ENCODE results near the gene TRAPPC11. TPM values are rescaled to one million over a fixed set of nuclear protein-coding genes. Genes with fewer than 3 reads are reported as not detected.

Gene TRAPPC11
- total RNA-seq, 4 donors from 2014 or later: 67.8 to 99.4 (median 83.9) TPM

DNA sequence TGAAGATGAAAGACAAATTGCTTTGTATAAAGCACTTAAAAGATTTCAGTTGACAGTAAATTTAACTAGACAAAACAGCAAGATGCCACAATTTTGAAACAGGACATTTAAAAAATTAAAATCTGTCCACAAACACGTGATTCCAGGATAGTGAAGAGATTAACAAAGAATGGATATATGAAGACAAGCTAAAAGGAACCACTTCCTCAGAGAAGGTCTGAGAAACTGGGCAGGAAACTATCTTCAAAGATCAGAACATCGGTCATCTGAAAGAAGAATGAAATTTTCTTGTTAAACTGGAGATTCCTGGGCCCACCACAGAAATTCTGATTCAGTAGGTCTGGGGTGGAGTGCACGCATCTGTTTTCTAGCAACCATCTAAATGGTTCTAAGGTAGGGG lies 1.5 kb upstream of the TRAPPC11 start:
- WGBS, 2 donors: 66 to 68% methylated on average over 3 of the region's 3 CpGs
- Histone ChIP-seq H3K4me3 (peak overlapping the region in 3 of 4 donors; percentile 79 to 93 (median 85)), H3K9me3 (no peaks in the 10 kb centered on the region), H3K36me3 (peaks cover 0 to 32% (median 0%) of the 10 kb centered on the region in 3 donors), H3K27me3 (no peaks in the 10 kb centered on the region), H3K4me1 (peaks cover 0 to 42% (median 16%) of the 10 kb centered on the region in 4 donors), H3K27ac (peak overlapping the region in 2 of 4 donors; percentile 12 to 97)
- TF ChIP-seq EP300 (IDR thresholded peaks at IDR 0.05) (no peak), POLR2A (IDR thresholded peaks at IDR 0.05) (no peak)
- TF ChIP-seq, protein P1, sequence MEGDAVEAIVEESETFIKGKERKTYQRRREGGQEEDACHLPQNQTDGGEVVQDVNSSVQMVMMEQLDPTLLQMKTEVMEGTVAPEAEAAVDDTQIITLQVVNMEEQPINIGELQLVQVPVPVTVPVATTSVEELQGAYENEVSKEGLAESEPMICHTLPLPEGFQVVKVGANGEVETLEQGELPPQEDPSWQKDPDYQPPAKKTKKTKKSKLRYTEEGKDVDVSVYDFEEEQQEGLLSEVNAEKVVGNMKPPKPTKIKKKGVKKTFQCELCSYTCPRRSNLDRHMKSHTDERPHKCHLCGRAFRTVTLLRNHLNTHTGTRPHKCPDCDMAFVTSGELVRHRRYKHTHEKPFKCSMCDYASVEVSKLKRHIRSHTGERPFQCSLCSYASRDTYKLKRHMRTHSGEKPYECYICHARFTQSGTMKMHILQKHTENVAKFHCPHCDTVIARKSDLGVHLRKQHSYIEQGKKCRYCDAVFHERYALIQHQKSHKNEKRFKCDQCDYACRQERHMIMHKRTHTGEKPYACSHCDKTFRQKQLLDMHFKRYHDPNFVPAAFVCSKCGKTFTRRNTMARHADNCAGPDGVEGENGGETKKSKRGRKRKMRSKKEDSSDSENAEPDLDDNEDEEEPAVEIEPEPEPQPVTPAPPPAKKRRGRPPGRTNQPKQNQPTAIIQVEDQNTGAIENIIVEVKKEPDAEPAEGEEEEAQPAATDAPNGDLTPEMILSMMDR (IDR thresholded peaks at IDR 0.05): no peak
- DNase-seq (ENCODE audit: low spot score in 2 of 2): no peak

DNA sequence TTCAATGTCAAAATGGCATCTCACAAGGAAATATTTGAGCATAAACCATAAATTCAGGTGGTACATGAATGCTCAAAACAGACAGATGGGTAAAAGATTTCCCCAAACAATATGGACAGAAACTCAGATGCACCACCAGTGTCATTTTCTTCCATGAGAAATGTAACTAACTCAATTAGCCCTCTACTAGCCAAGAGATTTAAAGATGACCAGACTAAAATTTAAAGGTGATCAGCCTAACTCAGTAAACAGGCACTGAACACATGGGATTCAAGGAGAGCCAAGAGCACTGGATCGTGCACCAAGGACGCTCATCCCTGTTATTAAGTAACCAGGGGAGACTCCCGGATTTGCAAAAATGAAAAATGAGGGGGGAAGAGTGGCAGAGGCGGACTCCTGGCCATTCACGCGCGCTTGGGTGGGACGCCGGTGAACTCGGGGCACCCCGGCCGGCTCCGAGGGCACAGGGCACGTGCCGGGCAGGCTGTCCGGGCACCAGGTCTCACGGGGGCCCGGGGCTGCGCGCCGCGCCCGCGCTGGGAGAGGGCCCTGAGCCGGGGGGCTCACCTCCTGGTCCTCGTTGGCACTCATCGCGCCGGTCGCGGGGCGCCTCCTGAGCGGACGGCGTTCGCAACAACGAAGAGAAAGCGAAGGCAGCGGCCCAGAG lies 598 bp upstream of the TRAPPC11 start:
- 0 to 1% methylated on average over 29 to 30 of the region's 39 CpGs for WGBS, 2 donors
- TF ChIP-seq EP300 (IDR thresholded peaks at IDR 0.05) (no peak), POLR2A (IDR thresholded peaks at IDR 0.05) (no peak)
- TF ChIP-seq, protein P1 (IDR thresholded peaks at IDR 0.05): no peak
- H3K36me3 ChIP-seq: peaks cover 0 to 28% (median 0%) of the 10 kb centered on the region in 3 donors
- H3K9me3 ChIP-seq: no peaks in the 10 kb centered on the region
- peaks cover 0 to 43% (median 16%) of the 10 kb centered on the region in 4 donors for H3K4me1 ChIP-seq
- DNase-seq (ENCODE audit: low spot score in 2 of 2): no peak
- no peaks in the 10 kb centered on the region for H3K27me3 ChIP-seq
- peak overlapping the region; percentile 63 to 93 (median 82) for H3K4me3 ChIP-seq
- peak overlapping the region; percentile 83 to 98 (median 96) for H3K27ac ChIP-seq

DNA sequence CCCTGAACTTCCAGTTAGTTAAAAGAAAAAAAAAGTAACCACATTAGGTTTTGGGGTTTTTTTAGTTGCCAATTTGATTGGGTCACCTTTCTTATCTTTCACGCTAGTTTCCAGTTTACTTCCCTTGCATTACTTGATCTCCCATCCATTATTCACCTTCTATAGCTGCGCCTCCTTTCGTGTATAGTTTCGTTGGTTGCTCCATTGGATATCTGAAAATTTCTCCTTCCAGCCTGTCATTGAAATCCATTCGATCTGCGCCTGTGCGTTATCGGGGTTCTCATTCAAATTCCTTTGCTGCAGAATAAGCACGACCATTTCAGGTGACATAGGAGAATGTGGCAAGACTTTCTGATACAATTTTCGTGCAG lies 764 bp downstream of the TRAPPC11 start:
- Histone ChIP-seq H3K4me1 (peaks cover 0 to 43% (median 16%) of the 10 kb centered on the region in 4 donors), H3K36me3 (peaks cover 0 to 22% (median 0%) of the 10 kb centered on the region in 3 donors), H3K4me3 (peak overlapping the region; percentile 63 to 93 (median 82)), H3K9me3 (no peaks in the 10 kb centered on the region), H3K27ac (peak overlapping the region; percentile 83 to 98 (median 96)), H3K27me3 (no peaks in the 10 kb centered on the region)
- whole genome bisulfite sequencing, 2 donors: 2 to 5% methylated on average over 10 of the region's 10 CpGs
- TF ChIP-seq, protein P1 (IDR thresholded peaks at IDR 0.05): no peak
- no peak for TF ChIP-seq POLR2A (IDR thresholded peaks at IDR 0.05)
- no peak for TF ChIP-seq EP300 (IDR thresholded peaks at IDR 0.05)
- DNase-seq (ENCODE audit: low spot score in 2 of 2): no peak

DNA sequence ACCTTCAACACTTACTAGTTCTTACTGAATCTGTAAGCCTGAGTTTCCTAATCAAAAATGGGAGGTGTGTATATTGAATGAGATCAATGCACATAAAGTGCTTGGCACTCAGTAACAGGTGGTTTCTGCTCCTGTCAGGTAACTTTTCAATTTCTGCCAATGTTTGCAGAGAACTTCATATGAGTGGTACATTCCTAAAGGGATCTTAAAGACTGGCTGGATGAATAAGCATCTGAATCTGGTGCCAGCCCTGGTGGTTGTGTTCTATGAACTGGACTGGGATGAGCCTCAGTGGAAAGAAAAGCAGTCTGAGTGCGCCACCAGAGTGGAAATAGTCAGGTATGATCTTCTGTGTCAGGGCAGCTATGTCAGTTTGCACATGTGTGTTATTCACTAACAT lies 7.0 kb downstream of the TRAPPC11 start:
- TF ChIP-seq POLR2A (IDR thresholded peaks at IDR 0.05): no peak
- no peak for TF ChIP-seq EP300 (IDR thresholded peaks at IDR 0.05)
- TF ChIP-seq, protein P1 (IDR thresholded peaks at IDR 0.05): no peak
- no peak overlapping the region for H3K4me3 ChIP-seq
- peaks cover 3 to 65% (median 14%) of the 10 kb centered on the region in 3 donors for H3K36me3 ChIP-seq
- no peaks in the 10 kb centered on the region for H3K9me3 ChIP-seq
- no peak overlapping the region for H3K27ac ChIP-seq
- peaks cover 0 to 13% (median under 1%) of the 10 kb centered on the region in 4 donors for H3K4me1 ChIP-seq
- no peaks in the 10 kb centered on the region for H3K27me3 ChIP-seq
- DNase-seq (ENCODE audit: low spot score in 2 of 2): no peak
- WGBS, 2 donors: 100% methylated on average over 1 of the region's 1 CpG

DNA sequence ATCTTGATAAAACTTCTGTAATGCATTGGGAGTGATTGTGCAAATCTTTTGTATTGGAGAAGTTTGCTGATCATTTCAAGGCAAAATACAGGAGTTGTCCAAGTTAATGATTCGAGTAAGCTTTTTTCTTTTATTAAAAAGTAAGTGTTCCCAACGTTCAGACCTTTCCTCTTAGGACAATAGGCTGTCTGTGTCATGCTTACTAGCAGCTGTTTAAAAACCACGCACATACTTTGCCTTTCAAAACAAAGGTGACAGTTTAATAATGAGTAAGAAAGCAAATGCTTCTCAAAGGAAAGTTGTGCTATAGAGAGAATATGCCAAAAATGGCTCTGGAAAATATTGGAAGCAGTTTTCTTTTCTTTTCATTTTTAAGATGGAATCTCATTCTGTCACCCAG lies 11.2 kb downstream of the TRAPPC11 start:
- Histone ChIP-seq H3K36me3 (peaks cover 3 to 72% (median 14%) of the 10 kb centered on the region in 3 donors), H3K27ac (no peak overlapping the region), H3K4me1 (peaks cover 0 to 3% (median 0%) of the 10 kb centered on the region in 4 donors), H3K4me3 (no peak overlapping the region), H3K9me3 (no peaks in the 10 kb centered on the region), H3K27me3 (no peaks in the 10 kb centered on the region)
- TF ChIP-seq POLR2A (IDR thresholded peaks at IDR 0.05) (no peak), EP300 (IDR thresholded peaks at IDR 0.05) (no peak)
- TF ChIP-seq, protein P1 (IDR thresholded peaks at IDR 0.05): no peak
- no peak for DNase-seq (ENCODE audit: low spot score in 2 of 2)
- WGBS, 2 donors: 48 to 49% methylated on average over 3 of the region's 3 CpGs
